Measurements from ENCODE around the gene CCDC102A.

DNA sequence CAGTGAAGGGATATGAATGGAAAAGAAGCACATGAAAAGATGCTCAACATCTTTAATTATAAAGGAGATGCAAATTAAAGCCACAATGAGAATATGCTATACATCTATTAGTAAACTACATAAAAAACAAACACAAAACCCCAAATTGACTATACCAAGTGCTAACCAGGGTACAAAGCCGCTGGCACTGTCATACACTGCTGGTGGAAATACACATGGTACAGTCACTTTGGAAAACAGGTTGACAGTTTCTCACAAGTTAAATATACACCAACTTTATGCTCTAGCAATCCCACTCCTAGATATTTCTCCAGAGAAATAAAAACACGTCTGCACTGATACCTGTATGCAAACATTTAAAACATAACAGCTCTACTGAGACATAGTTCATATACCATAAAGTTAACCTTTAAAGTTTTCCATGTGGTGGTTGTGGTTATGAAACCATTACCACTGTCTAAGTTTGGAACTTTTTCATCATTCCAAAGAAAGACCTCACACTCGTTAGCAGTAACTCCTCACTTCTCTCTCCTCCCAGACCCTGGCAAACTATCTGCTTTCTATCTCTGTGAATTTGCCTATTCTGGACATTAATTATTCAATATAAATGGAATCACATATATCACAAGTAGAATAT, 48.8 kb upstream of the CCDC102A start:
- TF ChIP-seq, protein P1, sequence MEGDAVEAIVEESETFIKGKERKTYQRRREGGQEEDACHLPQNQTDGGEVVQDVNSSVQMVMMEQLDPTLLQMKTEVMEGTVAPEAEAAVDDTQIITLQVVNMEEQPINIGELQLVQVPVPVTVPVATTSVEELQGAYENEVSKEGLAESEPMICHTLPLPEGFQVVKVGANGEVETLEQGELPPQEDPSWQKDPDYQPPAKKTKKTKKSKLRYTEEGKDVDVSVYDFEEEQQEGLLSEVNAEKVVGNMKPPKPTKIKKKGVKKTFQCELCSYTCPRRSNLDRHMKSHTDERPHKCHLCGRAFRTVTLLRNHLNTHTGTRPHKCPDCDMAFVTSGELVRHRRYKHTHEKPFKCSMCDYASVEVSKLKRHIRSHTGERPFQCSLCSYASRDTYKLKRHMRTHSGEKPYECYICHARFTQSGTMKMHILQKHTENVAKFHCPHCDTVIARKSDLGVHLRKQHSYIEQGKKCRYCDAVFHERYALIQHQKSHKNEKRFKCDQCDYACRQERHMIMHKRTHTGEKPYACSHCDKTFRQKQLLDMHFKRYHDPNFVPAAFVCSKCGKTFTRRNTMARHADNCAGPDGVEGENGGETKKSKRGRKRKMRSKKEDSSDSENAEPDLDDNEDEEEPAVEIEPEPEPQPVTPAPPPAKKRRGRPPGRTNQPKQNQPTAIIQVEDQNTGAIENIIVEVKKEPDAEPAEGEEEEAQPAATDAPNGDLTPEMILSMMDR (IDR thresholded peaks at IDR 0.05), result no peak
- no peak for TF ChIP-seq POLR2A (IDR thresholded peaks at IDR 0.05)

All from gastroesophageal sphincter (tissue), 3 donors.